ENCODE data around the gene RHOB. TPM values are rescaled to one million over a fixed set of nuclear protein-coding genes. Genes with fewer than 3 reads are reported as not detected.

Gene RHOB
- polyA plus RNA-seq, 1 of the 3 experiments (the other 2 are of a cell fraction): 50.3 TPM

GRCh38 chr2:20484034-20484617 is 37.3 kb downstream of the RHOB start:
- Histone ChIP-seq H3K27me3 (ENCODE audit: insufficient read depth) (no peaks in the 10 kb centered on the region), H3F3A (replicated peaks; ENCODE audit: insufficient read depth) (no peaks in the 10 kb centered on the region), H4K20me1 (ENCODE audit: insufficient read depth) (no peaks in the 10 kb centered on the region), H3K4me1 (ENCODE audit: control insufficient read depth in 1 of 2, insufficient read depth in 2 of 2, low read depth in 1 of 2, low read length in 1 of 2) (peaks cover 0 to 30% of the 10 kb centered on the region in 2 experiments; a peak in 2 of 4 replicates), H3K9me2 (no peaks in the 10 kb centered on the region), H2AFZ (ENCODE audit: low read depth) (no peak overlapping the region), H3K79me2 (ENCODE audit: insufficient read depth) (no peaks in the 10 kb centered on the region), H3K9ac (no peak overlapping the region), H3K4me3 (ENCODE audit: low read depth in 2 of 2, low read length in 1 of 2) (no peak overlapping the region), H3K36me3 (replicated peaks in 1 of 2; ENCODE audit: control insufficient read depth in 1 of 2, insufficient read depth in 2 of 2, low read length in 1 of 2) (no peaks in the 10 kb centered on the region), H3K9me3 (no peaks in the 10 kb centered on the region), H3K27ac (ENCODE audit: low read depth in 2 of 2, low read length in 1 of 2) (no peak overlapping the region), H3K4me2 (no peak overlapping the region)
- CTCF ChIA-PET: interaction anchor here (0.8 to 1.5 kb wide), 2 partner anchors 15 to 16 kb away, joined by 3 to 6 read pairs; no protein-coding TSS in a partner anchor
- TF ChIP-seq SIN3A (IDR thresholded peaks at IDR 0.05; ENCODE audit: borderline replicate concordance, low read depth, low read length) (no peak), NFIC (IDR thresholded peaks at IDR 0.05; ENCODE audit: borderline replicate concordance) (no peak), EP300 (IDR thresholded peaks at IDR 0.05; ENCODE audit: borderline replicate concordance in 1 of 2, low read depth in 1 of 2, low read length in 1 of 2) (no peak), RCOR1 (IDR thresholded peaks at IDR 0.05; ENCODE audit: low read length) (no peak), GABPA (IDR thresholded peaks at IDR 0.05; ENCODE audit: low read depth) (no peak), IRF3 (IDR thresholded peaks at IDR 0.05; ENCODE audit: low read depth, low read length) (no peak), TEAD4 (IDR thresholded peaks at IDR 0.05; ENCODE audit: borderline replicate concordance, insufficient read depth) (no peak), RFX5 (IDR thresholded peaks at IDR 0.05; ENCODE audit: low read length) (no peak), MEF2A (IDR thresholded peaks at IDR 0.05; ENCODE audit: borderline replicate concordance, low read depth) (no peak), FOXM1 (IDR thresholded peaks at IDR 0.05; ENCODE audit: low read depth) (no peak)
- TF ChIP-seq, protein P1, sequence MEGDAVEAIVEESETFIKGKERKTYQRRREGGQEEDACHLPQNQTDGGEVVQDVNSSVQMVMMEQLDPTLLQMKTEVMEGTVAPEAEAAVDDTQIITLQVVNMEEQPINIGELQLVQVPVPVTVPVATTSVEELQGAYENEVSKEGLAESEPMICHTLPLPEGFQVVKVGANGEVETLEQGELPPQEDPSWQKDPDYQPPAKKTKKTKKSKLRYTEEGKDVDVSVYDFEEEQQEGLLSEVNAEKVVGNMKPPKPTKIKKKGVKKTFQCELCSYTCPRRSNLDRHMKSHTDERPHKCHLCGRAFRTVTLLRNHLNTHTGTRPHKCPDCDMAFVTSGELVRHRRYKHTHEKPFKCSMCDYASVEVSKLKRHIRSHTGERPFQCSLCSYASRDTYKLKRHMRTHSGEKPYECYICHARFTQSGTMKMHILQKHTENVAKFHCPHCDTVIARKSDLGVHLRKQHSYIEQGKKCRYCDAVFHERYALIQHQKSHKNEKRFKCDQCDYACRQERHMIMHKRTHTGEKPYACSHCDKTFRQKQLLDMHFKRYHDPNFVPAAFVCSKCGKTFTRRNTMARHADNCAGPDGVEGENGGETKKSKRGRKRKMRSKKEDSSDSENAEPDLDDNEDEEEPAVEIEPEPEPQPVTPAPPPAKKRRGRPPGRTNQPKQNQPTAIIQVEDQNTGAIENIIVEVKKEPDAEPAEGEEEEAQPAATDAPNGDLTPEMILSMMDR (IDR thresholded peaks at IDR 0.05): no peak
- POLR2A ChIA-PET: interaction anchor here (3.8 kb wide), 1 partner anchor 37 kb away, joined by 20 read pairs; the partner anchor contains the start of gene RHOB
- 87% methylated on average over 6 of the region's 6 CpGs for WGBS (ENCODE audit: low lambda C conversion rate)
- no peak for DNase-seq

DNA sequence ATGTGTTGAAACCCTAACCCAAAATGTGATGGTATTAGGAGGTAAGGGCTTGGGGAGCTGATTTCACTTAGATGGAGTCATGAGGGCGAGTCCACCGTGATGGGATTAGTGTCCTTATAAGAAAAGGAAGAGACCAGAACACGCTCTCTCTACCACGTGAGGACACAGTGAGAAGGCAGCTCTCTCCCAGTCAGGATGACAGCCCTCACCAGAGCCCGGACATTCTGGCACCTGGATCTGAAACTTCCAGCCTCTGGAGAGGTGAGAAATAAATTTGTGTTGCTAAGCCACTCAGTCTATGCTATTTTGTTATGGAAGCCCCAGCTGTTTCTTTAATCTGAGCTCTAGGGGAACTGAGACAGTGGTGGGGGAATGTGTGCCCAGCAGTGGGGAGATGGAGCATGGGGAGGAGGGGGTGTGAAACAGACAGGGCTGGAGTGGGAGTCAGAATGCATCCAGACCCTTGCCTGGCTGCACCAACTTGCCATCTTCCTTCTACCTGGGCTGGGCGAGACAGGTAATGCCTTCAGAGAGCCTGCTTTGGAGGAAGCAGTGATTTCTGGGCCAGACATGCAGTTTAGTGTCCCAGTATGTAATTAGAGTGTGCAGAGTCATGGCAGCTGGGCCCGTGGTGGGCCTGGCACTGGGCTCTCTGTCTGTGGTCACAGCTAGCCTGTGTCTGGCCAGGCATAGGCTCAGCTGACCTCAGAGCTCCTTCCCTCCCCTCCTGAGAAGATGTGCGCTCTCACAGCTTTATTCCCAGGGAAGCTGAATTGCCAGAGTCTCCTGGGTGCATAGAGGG is 38.1 kb downstream of the RHOB start:
- H3K27ac ChIP-seq (ENCODE audit: low read depth in 2 of 2, low read length in 1 of 2): no peak overlapping the region
- ChIA-PET CTCF (interaction anchor here (0.7 to 1.8 kb wide), 5 partner anchors 10 to 157 kb away, joined by 3 to 6 read pairs (median 3); no protein-coding TSS in a partner anchor), POLR2A (interaction anchor here (3.8 kb wide), 1 partner anchor 38 kb away, joined by 20 read pairs; the partner anchor contains the start of gene RHOB)
- 76% methylated on average over 8 of the region's 8 CpGs for WGBS (ENCODE audit: low lambda C conversion rate)
- H3K9me2 ChIP-seq: no peaks in the 10 kb centered on the region
- H2AFZ ChIP-seq (ENCODE audit: low read depth): no peak overlapping the region
- no peaks in the 10 kb centered on the region for H3K79me2 ChIP-seq (ENCODE audit: insufficient read depth)
- no peak overlapping the region for H3K4me2 ChIP-seq
- no peaks in the 10 kb centered on the region for H4K20me1 ChIP-seq (ENCODE audit: insufficient read depth)
- H3K27me3 ChIP-seq (ENCODE audit: insufficient read depth): no peaks in the 10 kb centered on the region
- H3K4me3 ChIP-seq (ENCODE audit: low read depth in 2 of 2, low read length in 1 of 2): no peak overlapping the region
- no peaks in the 10 kb centered on the region for H3K36me3 ChIP-seq (replicated peaks in 1 of 2; ENCODE audit: control insufficient read depth in 1 of 2, insufficient read depth in 2 of 2, low read length in 1 of 2)
- H3F3A ChIP-seq (replicated peaks; ENCODE audit: insufficient read depth): no peaks in the 10 kb centered on the region
- no peak for TF ChIP-seq MXI1 (IDR thresholded peaks at IDR 0.05; ENCODE audit: low read depth, low read length)
- TF ChIP-seq YY1 (IDR thresholded peaks at IDR 0.05; ENCODE audit: low read depth): no peak
- TF ChIP-seq TAF1 (IDR thresholded peaks at IDR 0.05; ENCODE audit: borderline replicate concordance, low read depth, low read length): no peak
- TF ChIP-seq SIN3A (IDR thresholded peaks at IDR 0.05; ENCODE audit: borderline replicate concordance, low read depth, low read length): no peak
- no peak for TF ChIP-seq RAD21 (IDR thresholded peaks at IDR 0.05; ENCODE audit: low read length)
- no peak for TF ChIP-seq EP300 (IDR thresholded peaks at IDR 0.05; ENCODE audit: borderline replicate concordance in 1 of 2, low read depth in 1 of 2, low read length in 1 of 2)
- no peak for TF ChIP-seq GATA2 (CRISPR knock-in tag; IDR thresholded peaks at IDR 0.05)
- no peak for TF ChIP-seq RFX5 (IDR thresholded peaks at IDR 0.05; ENCODE audit: low read length)
- no peak for TF ChIP-seq SMC3 (IDR thresholded peaks at IDR 0.05; ENCODE audit: low read depth, low read length)
- no peak for TF ChIP-seq FOSL2 (IDR thresholded peaks at IDR 0.05; ENCODE audit: borderline replicate concordance, low read depth)
- no peak for TF ChIP-seq CHD2 (IDR thresholded peaks at IDR 0.05; ENCODE audit: low read length, partially characterized antibody)
- no peak for TF ChIP-seq RCOR1 (IDR thresholded peaks at IDR 0.05; ENCODE audit: low read length)
- TF ChIP-seq FOXJ3 (CRISPR knock-in tag; IDR thresholded peaks at IDR 0.05): no peak
- TF ChIP-seq, protein P2, sequence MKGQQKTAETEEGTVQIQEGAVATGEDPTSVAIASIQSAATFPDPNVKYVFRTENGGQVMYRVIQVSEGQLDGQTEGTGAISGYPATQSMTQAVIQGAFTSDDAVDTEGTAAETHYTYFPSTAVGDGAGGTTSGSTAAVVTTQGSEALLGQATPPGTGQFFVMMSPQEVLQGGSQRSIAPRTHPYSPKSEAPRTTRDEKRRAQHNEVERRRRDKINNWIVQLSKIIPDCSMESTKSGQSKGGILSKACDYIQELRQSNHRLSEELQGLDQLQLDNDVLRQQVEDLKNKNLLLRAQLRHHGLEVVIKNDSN (IDR thresholded peaks at IDR 0.05; ENCODE audit: borderline replicate concordance, low read depth): no peak
- H3K9ac ChIP-seq: no peak overlapping the region
- H3K9me3 ChIP-seq: no peaks in the 10 kb centered on the region
- DNase-seq: no peak
- peaks cover 0 to 30% of the 10 kb centered on the region in 2 experiments; a peak in 2 of 4 replicates for H3K4me1 ChIP-seq (ENCODE audit: control insufficient read depth in 1 of 2, insufficient read depth in 2 of 2, low read depth in 1 of 2, low read length in 1 of 2)

Data from SK-N-SH (cell line).